Duodenal mucosa (tissue), 2 donors: ENCODE measurements around the gene PPP1R14D.
A peak's percentile ranks its signal among the peaks of the same experiment; 100 is the strongest.

Experiments used
- H3K27ac ChIP-seq: one replicate; pipeline ENCODE4 v1.7.0; 2013; ENCODE audit warnings: low read depth, low read length
- H3K27me3 ChIP-seq, 2 donors: one replicate each; pipeline ENCODE4 v1.7.0; 2013; ENCODE audit warnings: low read length in 2 of 2, control low read depth in 1 of 2; ENCODE audit not compliant: insufficient read depth in 2 of 2, control insufficient read depth in 1 of 2
- H3K36me3 ChIP-seq, 2 donors: one replicate each; pipeline ENCODE4 v1.7.0; 2013; ENCODE audit warnings: low read length in 2 of 2, control low read depth in 1 of 2; ENCODE audit not compliant: insufficient read depth in 2 of 2, control insufficient read depth in 1 of 2
- H3K4me1 ChIP-seq, 2 donors: one replicate each; pipeline ENCODE4 v1.7.0; 2013; ENCODE audit warnings: low read length in 2 of 2, control low read depth in 1 of 2; ENCODE audit not compliant: insufficient read depth in 2 of 2, control insufficient read depth in 1 of 2
- H3K4me3 ChIP-seq, 2 donors: one replicate each; pipeline ENCODE4 v1.7.0; 2013; ENCODE audit warnings: low read length in 2 of 2, low read depth in 1 of 2
- H3K9ac ChIP-seq, 2 donors: one replicate each; pipeline ENCODE4 v1.7.0; 2013; ENCODE audit warnings: low read length in 2 of 2, low read depth in 1 of 2
- H3K9me3 ChIP-seq, 2 donors: one replicate each; pipeline ENCODE4 v1.7.0; 2013; ENCODE audit warnings: low read length in 2 of 2, control low read depth in 1 of 2; ENCODE audit not compliant: control insufficient read depth in 1 of 2

The PPP1R14D gene

GRCh38 chr15:40841741-40842140 lies 13.2 kb upstream of the PPP1R14D start:
- no peak overlapping the region for H3K27ac ChIP-seq
- H3K4me1 ChIP-seq = peaks cover 4 to 19% of the 10 kb centered on the region in 2 donors
- H3K36me3 ChIP-seq = peaks cover 0 to 5% of the 10 kb centered on the region in 2 donors
- H3K27me3 ChIP-seq = no peaks in the 10 kb centered on the region
- no peaks in the 10 kb centered on the region for H3K9me3 ChIP-seq
- no peak overlapping the region for H3K4me3 ChIP-seq
- H3K9ac ChIP-seq = no peak overlapping the region

- H3K27ac ChIP-seq = no peak overlapping the region
- no peak overlapping the region for H3K4me3 ChIP-seq
- peaks cover 0 to 5% of the 10 kb centered on the region in 2 donors for H3K36me3 ChIP-seq
- H3K9ac ChIP-seq = no peak overlapping the region
- H3K27me3 ChIP-seq = no peaks in the 10 kb centered on the region
- peaks cover 0 to 7% of the 10 kb centered on the region in 2 donors for H3K4me1 ChIP-seq
- no peaks in the 10 kb centered on the region for H3K9me3 ChIP-seq
Measured at GRCh38 chr15:40838756-40839155, 10.2 kb upstream of the PPP1R14D start.

- no peak overlapping the region for H3K27ac ChIP-seq
- no peak overlapping the region for H3K9ac ChIP-seq
- H3K36me3 ChIP-seq = peaks cover 0 to 5% of the 10 kb centered on the region in 2 donors
- no peak overlapping the region for H3K4me3 ChIP-seq
- no peaks in the 10 kb centered on the region for H3K9me3 ChIP-seq
- H3K27me3 ChIP-seq = no peaks in the 10 kb centered on the region
- no peaks in the 10 kb centered on the region for H3K4me1 ChIP-seq
Measured at GRCh38 chr15:40836020-40836419, 7.5 kb upstream of the PPP1R14D start.

- H3K4me3 ChIP-seq = no peak overlapping the region
- no peak overlapping the region for H3K27ac ChIP-seq
- no peaks in the 10 kb centered on the region for H3K27me3 ChIP-seq
- H3K9ac ChIP-seq = no peak overlapping the region
- H3K4me1 ChIP-seq = peaks cover 0 to 5% of the 10 kb centered on the region in 2 donors
- H3K36me3 ChIP-seq = no peaks in the 10 kb centered on the region
- no peaks in the 10 kb centered on the region for H3K9me3 ChIP-seq
Measured at GRCh38 chr15:40832903-40833302, 4.4 kb upstream of the PPP1R14D start.

GRCh38 chr15:40831861-40832260 lies 3.4 kb upstream of the PPP1R14D start:
- Histone ChIP-seq H3K27me3 (no peaks in the 10 kb centered on the region), H3K9ac (no peak overlapping the region), H3K4me3 (no peak overlapping the region), H3K27ac (no peak overlapping the region), H3K4me1 (peaks cover 1 to 5% of the 10 kb centered on the region in 2 donors), H3K36me3 (no peaks in the 10 kb centered on the region), H3K9me3 (no peaks in the 10 kb centered on the region)

- Histone ChIP-seq H3K4me3 (no peak overlapping the region), H3K4me1 (peaks cover 5 to 11% of the 10 kb centered on the region in 2 donors), H3K27ac (no peak overlapping the region), H3K27me3 (no peaks in the 10 kb centered on the region), H3K9ac (no peak overlapping the region), H3K36me3 (no peaks in the 10 kb centered on the region), H3K9me3 (no peaks in the 10 kb centered on the region)
Measured at GRCh38 chr15:40830884-40831283, 2.4 kb upstream of the PPP1R14D start.

- H3K27me3 ChIP-seq = no peaks in the 10 kb centered on the region
- H3K9ac ChIP-seq = peak overlapping the region; percentile 36 to 45
- peaks cover 5 to 24% of the 10 kb centered on the region in 2 donors for H3K4me1 ChIP-seq
- H3K4me3 ChIP-seq = peak overlapping the region; percentile 53 to 75
- H3K36me3 ChIP-seq = no peaks in the 10 kb centered on the region
- peak overlapping the region; percentile 71 for H3K27ac ChIP-seq
- H3K9me3 ChIP-seq = no peaks in the 10 kb centered on the region
Measured at GRCh38 chr15:40829115-40829514, 607 bp upstream of the PPP1R14D start.

- Histone ChIP-seq H3K27me3 (no peaks in the 10 kb centered on the region), H3K27ac (no peak overlapping the region), H3K4me1 (peaks cover 5 to 24% of the 10 kb centered on the region in 2 donors), H3K9ac (peak overlapping the region in 1 of 2 donors; percentile 51), H3K4me3 (peak overlapping the region; percentile 48 to 53), H3K36me3 (no peaks in the 10 kb centered on the region), H3K9me3 (no peaks in the 10 kb centered on the region)
Measured at GRCh38 chr15:40826423-40827075, 2.0 kb downstream of the PPP1R14D start.

- Histone ChIP-seq H3K4me3 (peak overlapping the region; percentile 48 to 53), H3K9ac (peak overlapping the region in 1 of 2 donors; percentile 51), H3K27me3 (no peaks in the 10 kb centered on the region), H3K4me1 (peaks cover 5 to 24% of the 10 kb centered on the region in 2 donors), H3K36me3 (no peaks in the 10 kb centered on the region), H3K27ac (no peak overlapping the region), H3K9me3 (no peaks in the 10 kb centered on the region)
Measured at GRCh38 chr15:40825661-40826422, 2.7 kb downstream of the PPP1R14D start.

GRCh38 chr15:40823572-40824343 lies 4.8 kb downstream of the PPP1R14D start:
- Histone ChIP-seq H3K27me3 (no peaks in the 10 kb centered on the region), H3K4me3 (no peak overlapping the region), H3K27ac (no peak overlapping the region), H3K36me3 (no peaks in the 10 kb centered on the region), H3K9ac (no peak overlapping the region), H3K4me1 (peaks cover 1 to 24% of the 10 kb centered on the region in 2 donors), H3K9me3 (no peaks in the 10 kb centered on the region)
